ENCODE data around the gene FBXW8.

FBXW8 gene

GRCh38 chr12:117036046-117036445 is 125.3 kb downstream of the FBXW8 start:
- no peak for DNase-seq (ENCODE audit: extremely low read depth, low read depth)
- no peak for TF ChIP-seq CTCF (IDR thresholded peaks at IDR 0.05; ENCODE audit: low read depth, low read length)

- TF ChIP-seq CTCF (IDR thresholded peaks at IDR 0.05; ENCODE audit: low read depth, low read length) = no peak
- DNase-seq (ENCODE audit: extremely low read depth, low read depth) = no peak
Observed at GRCh38 chr12:117036547-117036946, 125.8 kb downstream of the FBXW8 start.

DNA sequence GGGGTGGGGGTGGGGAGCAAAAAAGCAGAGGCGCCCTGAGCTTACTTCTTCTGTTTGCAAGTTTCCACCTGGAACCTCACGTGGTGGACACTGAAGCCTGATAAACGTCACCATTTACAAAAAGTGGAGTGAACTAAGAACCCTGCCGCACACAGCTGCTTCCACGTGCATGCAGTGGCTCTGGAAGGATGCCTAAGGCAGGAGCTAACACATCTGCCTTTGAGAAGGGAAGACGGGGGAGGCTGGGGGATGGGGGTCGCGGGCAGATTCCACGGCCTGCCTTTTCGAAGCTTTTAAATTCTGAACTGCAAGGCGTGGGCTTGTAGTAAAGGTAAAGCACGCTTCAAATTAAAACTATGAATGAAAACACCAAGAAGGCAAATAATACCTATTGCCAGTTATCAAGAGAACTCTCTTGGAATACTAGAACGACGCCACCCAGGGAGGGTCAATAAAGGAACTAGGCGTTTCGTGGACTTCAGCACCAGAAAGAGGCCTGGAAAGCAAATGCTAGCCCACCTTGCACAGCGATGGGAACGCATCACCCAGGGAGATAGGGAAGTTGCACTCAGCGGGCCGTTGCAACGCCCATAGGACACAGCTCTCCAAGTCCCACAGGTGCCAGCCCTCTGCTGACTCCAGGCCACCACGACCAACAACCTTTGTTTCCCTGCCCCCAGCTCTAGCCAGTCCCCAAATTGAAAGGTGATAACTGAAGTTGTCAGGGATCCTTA is 126.7 kb downstream of the FBXW8 start:
- TF ChIP-seq CTCF (IDR thresholded peaks at IDR 0.05; ENCODE audit: low read depth, low read length) = no peak
- DNase-seq (ENCODE audit: extremely low read depth, low read depth) = no peak

DNA sequence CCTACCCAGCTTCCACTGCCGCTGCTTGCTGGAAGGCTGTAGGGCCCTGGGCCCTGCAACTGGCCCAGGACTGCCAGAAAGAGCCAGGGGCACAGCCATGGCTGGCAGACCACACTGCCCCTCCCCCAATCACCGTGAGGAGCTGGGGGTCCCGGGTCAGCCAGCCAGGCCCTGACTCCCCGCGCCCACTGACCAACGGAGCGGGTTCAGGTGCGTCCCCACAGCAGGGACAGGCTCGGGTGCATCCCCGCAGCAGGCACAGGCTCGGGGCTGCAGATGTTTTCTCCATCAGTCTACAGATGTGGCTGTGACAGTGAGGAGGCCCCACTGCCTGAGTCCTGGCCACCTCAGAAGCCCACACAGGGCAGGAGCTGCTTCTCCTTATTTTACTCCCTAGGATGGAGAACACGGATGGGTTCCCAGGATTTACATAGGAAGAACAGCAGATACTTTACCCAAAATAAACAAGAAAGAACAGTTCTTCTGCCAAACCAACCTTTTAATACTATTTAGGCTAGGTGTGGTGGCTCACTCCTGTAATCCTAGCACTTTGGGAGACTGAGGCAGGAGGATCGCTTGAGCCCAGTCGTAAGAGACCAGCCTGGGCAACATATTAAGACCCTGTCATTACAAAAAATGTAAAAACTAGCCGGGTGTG is 127.4 kb downstream of the FBXW8 start:
- no peak for DNase-seq (ENCODE audit: extremely low read depth, low read depth)
- TF ChIP-seq CTCF (IDR thresholded peaks at IDR 0.05; ENCODE audit: low read depth, low read length) = no peak

- DNase-seq (ENCODE audit: extremely low read depth, low read depth) = no peak
- TF ChIP-seq CTCF (IDR thresholded peaks at IDR 0.05; ENCODE audit: low read depth, low read length) = no peak
Observed at GRCh38 chr12:117038919-117039318, 128.2 kb downstream of the FBXW8 start.

DNA sequence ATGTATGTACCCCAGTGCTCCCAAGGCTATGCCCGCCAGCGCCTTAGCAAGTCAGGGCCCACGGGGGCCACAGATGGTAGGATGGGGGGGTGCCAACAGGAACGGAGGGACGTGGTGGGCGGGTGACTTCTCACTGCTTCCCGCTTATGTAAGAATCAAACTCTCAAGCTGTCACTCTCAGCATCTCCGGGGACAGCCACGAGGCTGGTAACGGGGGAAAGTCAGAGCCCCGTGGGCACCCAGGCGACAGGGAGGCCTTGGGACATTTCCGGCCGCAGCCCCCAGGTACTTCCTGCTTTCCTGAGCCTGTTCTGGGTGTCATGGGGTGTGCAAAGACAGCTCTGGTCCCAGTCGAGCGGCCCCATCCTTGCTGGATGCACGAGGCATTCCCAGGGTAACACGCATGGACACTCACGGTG is 129.2 kb downstream of the FBXW8 start:
- DNase-seq (ENCODE audit: extremely low read depth, low read depth) = no peak
- no peak for TF ChIP-seq CTCF (IDR thresholded peaks at IDR 0.05; ENCODE audit: low read depth, low read length)

DNA sequence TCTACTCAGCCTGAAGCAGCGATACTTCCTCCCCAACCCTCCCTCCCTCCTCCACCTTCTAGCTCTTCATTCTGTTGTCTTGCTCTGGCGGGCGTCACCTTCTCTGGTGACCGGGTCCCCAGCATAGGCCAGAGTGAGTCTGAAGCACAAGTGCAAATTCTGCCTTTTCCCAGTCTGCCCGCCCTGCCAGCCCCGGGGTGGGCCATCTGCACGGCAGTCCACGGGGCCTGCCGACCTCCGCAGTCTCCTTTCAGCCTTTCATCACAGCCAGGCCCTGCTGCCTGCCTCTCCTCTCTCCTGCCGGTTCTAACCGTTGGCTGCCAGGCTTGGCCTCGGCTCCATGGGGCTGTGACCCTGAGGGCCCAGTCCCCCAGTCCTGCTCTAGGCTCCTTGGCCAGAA is 129.7 kb downstream of the FBXW8 start:
- DNase-seq (ENCODE audit: extremely low read depth, low read depth) = no peak
- TF ChIP-seq CTCF (IDR thresholded peaks at IDR 0.05; ENCODE audit: low read depth, low read length) = no peak
